IMR-90 (cell line): ENCODE results near the gene ARL4A. TPM values are rescaled to one million over a fixed set of nuclear protein-coding genes. Genes with fewer than 3 reads are reported as not detected.

Experiments used
- ATAC-seq: fragments of 200-7000 bp; cut with Tn5 transposase; 2 replicates; pipeline ENCODE4 v1.9.1; 2020; ENCODE audit warnings: low read depth, mild to moderate bottlenecking, moderate library complexity
- BruUV-seq: library from RNA; stranded (reverse); fragments of 400-500 nt; replicated peaks from 2 replicates; lab custom pipeline; 2021; lab: Mats Ljungman, UMichigan
- CTCF ChIA-PET: fragments of 300-600 bp; formaldehyde crosslinking; extraction: SDS; loops from one replicate; lab custom pipeline; 2021; ENCODE audit warnings: antibody characterized with exemption; lab: Yijun Ruan, JAX
- POLR2A ChIA-PET: fragments of 300-600 bp; sonication (Branson Sonifier 250); formaldehyde crosslinking; loops from one replicate; lab custom pipeline; 2022; ENCODE audit warnings: antibody characterized with exemption; ENCODE audit not compliant: unreplicated experiment; lab: Charles Lee
- DNase-seq: peaks from one replicate; pipeline ENCODE4 v3.0.0; 2013
- H2AFZ ChIP-seq: replicated peaks from 2 replicates; pipeline ENCODE3; 2013; ENCODE audit warnings: low read length, mild to moderate bottlenecking; ENCODE audit not compliant: poor library complexity
- H2AK5ac ChIP-seq: 2 replicates; pipeline ENCODE4 v1.6.1; 2013; ENCODE audit warnings: low read depth, low read length, inconsistent platforms
- H2AK9ac ChIP-seq: replicated peaks from 2 replicates; pipeline ENCODE3; 2013; ENCODE audit warnings: mild to moderate bottlenecking, low read depth, low read length, moderate library complexity; ENCODE audit not compliant: poor library complexity
- H2BK120ac ChIP-seq: 2 replicates; pipeline ENCODE4 v1.6.1; 2013; ENCODE audit warnings: low read depth, low read length, inconsistent platforms
- H2BK15ac ChIP-seq: 3 replicates; pipeline ENCODE4 v1.6.1; 2013; ENCODE audit warnings: low read depth, low read length, inconsistent platforms
- H2BK20ac ChIP-seq: 2 replicates; pipeline ENCODE4 v1.6.1; 2013; ENCODE audit warnings: low read depth, mild to moderate bottlenecking, inconsistent platforms, low read length, moderate library complexity
- H2BK5ac ChIP-seq: 2 replicates; pipeline ENCODE4 v1.6.1; 2013; ENCODE audit warnings: mild to moderate bottlenecking, low read depth, low read length, inconsistent platforms; ENCODE audit not compliant: poor library complexity, severe bottlenecking
- H3K14ac ChIP-seq: replicated peaks from 2 replicates; pipeline ENCODE4 v1.6.1; 2013; ENCODE audit warnings: low read depth, low read length, inconsistent platforms
- H3K18ac ChIP-seq: 2 replicates; pipeline ENCODE4 v1.6.1; 2013; ENCODE audit warnings: low read depth, low read length, control low read depth
- H3K23ac ChIP-seq: 2 replicates; pipeline ENCODE4 v1.6.1; 2013; ENCODE audit warnings: low read depth, low read length, inconsistent platforms
- H3K27ac ChIP-seq: 2 replicates; pipeline ENCODE4 v1.5.1; 2013; ENCODE audit warnings: mild to moderate bottlenecking, control low read depth, low read length; ENCODE audit not compliant: insufficient read depth
- H3K27me3 ChIP-seq: 2 replicates; pipeline ENCODE4 v1.6.1; 2013; ENCODE audit warnings: low read length; ENCODE audit not compliant: control insufficient read depth, insufficient read depth
- H3K36me3 ChIP-seq: 2 replicates; pipeline ENCODE4 v1.6.1; 2013; ENCODE audit warnings: low read length, mixed read lengths; ENCODE audit not compliant: control insufficient read depth, insufficient read depth
- H3K4ac ChIP-seq: 2 replicates; pipeline ENCODE4 v1.6.1; 2013; ENCODE audit warnings: low read depth, low read length, inconsistent platforms
- H3K4me1 ChIP-seq: 2 replicates; pipeline ENCODE4 v1.6.1; 2013; ENCODE audit warnings: low read length, mixed read lengths; ENCODE audit not compliant: control insufficient read depth, insufficient read depth
- H3K4me2 ChIP-seq: 2 replicates; pipeline ENCODE4 v1.6.1; 2013; ENCODE audit warnings: low read depth, mild to moderate bottlenecking, control low read depth, low read length, moderate library complexity
- H3K4me3 ChIP-seq: 2 replicates; pipeline ENCODE4 v1.5.1; 2013; ENCODE audit warnings: low read depth, mild to moderate bottlenecking, control low read depth, low read length, moderate library complexity; ENCODE audit not compliant: insufficient read depth
- H3K56ac ChIP-seq: 2 replicates; pipeline ENCODE4 v1.6.1; 2013; ENCODE audit warnings: low read length, inconsistent platforms; ENCODE audit not compliant: insufficient read depth; ENCODE audit errors: extremely low read depth
- H3K79me1 ChIP-seq, 2 experiments: 2 replicates each; pipeline ENCODE4 v1.6.1; 2013; ENCODE audit warnings: low read length in 2 of 2, inconsistent platforms in 1 of 2, low read depth in 1 of 2
- H3K9ac ChIP-seq: 2 replicates; pipeline ENCODE4 v1.6.1; 2013; ENCODE audit warnings: low read depth, low read length, control low read depth
- H3K9me1 ChIP-seq: 2 replicates; pipeline ENCODE4 v1.6.1; 2013; ENCODE audit warnings: low read length, inconsistent platforms; ENCODE audit not compliant: insufficient read depth
- H3K9me3 ChIP-seq: 2 replicates; pipeline ENCODE4 v1.6.1; 2013; ENCODE audit warnings: low read length; ENCODE audit not compliant: control insufficient read depth, insufficient read depth
- H4K20me1 ChIP-seq: 2 replicates; pipeline ENCODE4 v1.6.1; 2013; ENCODE audit warnings: low read length, inconsistent platforms; ENCODE audit not compliant: insufficient read depth
- H4K5ac ChIP-seq: 2 replicates; pipeline ENCODE4 v1.6.1; 2013; ENCODE audit warnings: mild to moderate bottlenecking, low read depth, low read length, control low read depth
- H4K8ac ChIP-seq, 2 experiments: 2 replicates each; pipeline ENCODE4 v1.6.1; 2013; ENCODE audit warnings: low read depth in 2 of 2, low read length in 2 of 2, control low read depth in 1 of 2, inconsistent platforms in 1 of 2
- H4K91ac ChIP-seq: 2 replicates; pipeline ENCODE4 v1.6.1; 2013; ENCODE audit warnings: low read depth, low read length, inconsistent platforms; ENCODE audit not compliant: insufficient read depth
- BHLHE40 ChIP-seq: fragments of 150-350 bp; IDR thresholded peaks from 2 replicates; pipeline ENCODE4 v1.6.1; 2016; ENCODE audit warnings: mild to moderate bottlenecking, low read depth, low read length
- CEBPB ChIP-seq: IDR thresholded peaks from 2 replicates; pipeline ENCODE4 v1.6.1; 2012; ENCODE audit warnings: low read depth, low read length, improper control_type of control experiment
- CHD1 ChIP-seq: IDR thresholded peaks from 2 replicates; pipeline ENCODE4 v1.6.1; 2012; ENCODE audit warnings: low read depth, low read length, improper control_type of control experiment
- FOS ChIP-seq: fragments of 150-350 bp; IDR thresholded peaks from 2 replicates; pipeline ENCODE4 v1.6.1; 2016; ENCODE audit warnings: low read depth, low read length
- MAFK ChIP-seq: IDR thresholded peaks from 2 replicates; pipeline ENCODE4 v1.6.1; 2012; ENCODE audit warnings: low read depth, low read length, improper control_type of control experiment
- MAZ ChIP-seq: IDR thresholded peaks from 2 replicates; pipeline ENCODE4 v1.6.1; 2012; ENCODE audit warnings: low read depth, mild to moderate bottlenecking, low read length, improper control_type of control experiment, moderate library complexity, borderline replicate concordance
- MXI1 ChIP-seq: IDR thresholded peaks from 2 replicates; pipeline ENCODE4 v1.6.1; 2012; ENCODE audit warnings: low read depth, mild to moderate bottlenecking, low read length, moderate library complexity, borderline replicate concordance
- NFE2L2 ChIP-seq: fragments of 150-350 bp; IDR thresholded peaks from 2 replicates; pipeline ENCODE4 v1.6.1; 2016; ENCODE audit warnings: low read depth, mild to moderate bottlenecking, low read length
- POLR2A ChIP-seq: IDR thresholded peaks from 2 replicates; pipeline ENCODE4 v1.6.1; 2012; ENCODE audit warnings: mild to moderate bottlenecking, low read depth, low read length
- RAD21 ChIP-seq: IDR thresholded peaks from 2 replicates; pipeline ENCODE4 v1.6.1; 2012; ENCODE audit warnings: low read length, improper control_type of control experiment
- RCOR1 ChIP-seq: IDR thresholded peaks from 2 replicates; pipeline ENCODE4 v1.6.1; 2012; ENCODE audit warnings: mild to moderate bottlenecking, low read length, improper control_type of control experiment; ENCODE audit not compliant: insufficient replicate concordance
- RFX5 ChIP-seq: IDR thresholded peaks from 2 replicates; pipeline ENCODE4 v1.8.0; 2012; ENCODE audit warnings: low read depth, mild to moderate bottlenecking, low read length, moderate library complexity
- SMC3 ChIP-seq: fragments of 150-350 bp; IDR thresholded peaks from 2 replicates; pipeline ENCODE4 v1.6.1; 2016; ENCODE audit warnings: low read depth, mild to moderate bottlenecking, antibody characterized with exemption, low read length, moderate library complexity
- WGBS, 2 experiments: methylation state at CpG; one replicate each; pipeline versions ENCODE4 v1.1.5 to v1.1.7; 2013; ENCODE audit warnings: missing lambda C conversion rate in 2 of 2; ENCODE audit not compliant: insufficient read length in 1 of 2; ENCODE audit errors: extremely low coverage in 2 of 2; 5-methylcytosine and 5-hydroxymethylcytosine counted together
- dilution Hi-C: fragments of 300-500 bp; cut with HindIII; formaldehyde crosslinking; loops from one replicate; pipeline ENCODE4 v1.14.3; 2018; ENCODE audit warnings: low sequenced_read_pairs; ENCODE audit not compliant: unreplicated experiment
- in situ Hi-C: fragments of 300-500 bp; cut with MboI; formaldehyde crosslinking; loops from 3 replicates; pipeline ENCODE4 v1.14.3; 2019; ENCODE audit warnings: low sequenced_read_pairs, inconsistent platforms, mixed read lengths
- intact Hi-C: fragments of 100-400 bp; cut with micrococcal nuclease; formaldehyde crosslinking; loops from 2 replicates; pipeline ENCODE4 v1.10.0; 2022
- polyA plus RNA-seq, 3 experiments: library from polyadenylated mRNA; depleted of rRNA; stranded (reverse); fragments of >200 nt; gene quantifications; 2 replicates each; pipeline ENCODE4 v1.2.3, GENCODE V29; 2012; ENCODE audit warnings: low replicate concordance in 1 of 3
- total RNA-seq: library from RNA; depleted of rRNA; stranded (reverse); fragments of >200 nt; gene quantifications from 2 replicates; pipeline ENCODE4 v1.2.3, GENCODE V29; 2012
- TF ChIP-seq, protein P1 (sequence below): fragments of 150-350 bp; IDR thresholded peaks from 2 replicates; pipeline ENCODE4 v1.6.1; 2016; ENCODE audit warnings: low read depth, mild to moderate bottlenecking, low read length, moderate library complexity, borderline replicate concordance
- TF ChIP-seq, protein P2 (sequence below): fragments of 150-350 bp; IDR thresholded peaks from 2 replicates; pipeline ENCODE4 v1.6.1; 2017; ENCODE audit warnings: mild to moderate bottlenecking, antibody characterized with exemption, low read length, low read depth
- TF ChIP-seq, protein P3 (sequence below): conservative IDR thresholded peaks from 2 replicates; pipeline ENCODE4 v1.5.1; 2012; ENCODE audit warnings: mild to moderate bottlenecking, low read depth, low read length, improper control_type of control experiment

Gene ARL4A
- total and polyA plus RNA-seq, 2 of the 4 experiments (the other 2 are of a cell fraction), result 13.7 to 22.4 TPM

DNA sequence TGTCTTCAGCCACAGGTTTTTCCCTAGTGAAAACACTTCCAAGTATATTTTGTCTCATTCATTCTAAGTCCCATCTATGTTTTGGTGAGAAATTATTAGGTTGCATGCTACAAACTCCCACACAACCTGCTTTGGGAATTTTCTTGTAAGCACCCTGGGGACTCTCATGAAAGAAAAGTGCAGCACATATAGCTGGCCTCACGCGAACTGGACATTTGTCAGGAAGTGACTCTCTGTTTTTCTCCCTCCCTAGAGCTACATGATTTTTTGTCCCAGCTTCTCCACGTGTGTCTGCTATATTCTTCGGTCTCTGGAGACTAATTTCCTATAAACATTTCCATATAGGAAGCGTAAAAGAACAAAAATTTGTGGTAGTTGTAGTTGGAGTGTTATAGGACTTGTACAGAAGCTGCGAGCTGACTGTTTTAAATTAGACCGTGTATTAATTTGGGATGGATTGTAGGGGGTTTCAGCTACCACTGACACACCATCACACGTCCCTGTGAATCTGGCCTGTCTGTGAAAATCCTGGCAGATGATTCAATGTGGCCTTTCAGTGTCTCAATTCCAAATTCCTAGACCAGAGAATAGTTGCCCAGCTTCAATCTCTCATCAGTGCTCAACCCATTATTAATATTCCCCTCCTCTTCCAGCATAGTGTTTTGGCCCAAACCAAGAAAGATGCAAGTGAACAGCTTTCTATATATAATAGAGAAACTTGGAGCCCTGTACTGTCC, 40.2 kb downstream of the ARL4A start:
- Histone ChIP-seq H3K23ac (no peak overlapping the region), H3K36me3 (no peaks in the 10 kb centered on the region), H4K20me1 (no peaks in the 10 kb centered on the region), H3K9ac (no peak overlapping the region), H2AK5ac (no peak overlapping the region), H2BK5ac (no peak overlapping the region), H3K56ac (no peak overlapping the region), H4K8ac (no peak overlapping the region), H2BK120ac (no peak overlapping the region), H2AK9ac (no peak overlapping the region), H2AFZ (no peak overlapping the region), H3K4me2 (no peak overlapping the region), H3K9me1 (peaks cover 3% of the 10 kb centered on the region; the same call in 1 of the 2 replicates), H3K14ac (no peak overlapping the region), H3K4me3 (no peak overlapping the region), H3K4ac (no peak overlapping the region), H3K79me1 (no peaks in the 10 kb centered on the region), H3K4me1 (peaks cover 2% of the 10 kb centered on the region; the same call in 1 of the 2 replicates), H3K9me3 (no peaks in the 10 kb centered on the region), H4K91ac (no peak overlapping the region), H3K27ac (no peak overlapping the region), H3K18ac (no peak overlapping the region), H4K5ac (no peak overlapping the region), H2BK15ac (no peak overlapping the region), H2BK20ac (no peak overlapping the region), H3K27me3 (no peaks in the 10 kb centered on the region)
- dilution Hi-C loops, result no loop called here
- TF ChIP-seq, protein P1, sequence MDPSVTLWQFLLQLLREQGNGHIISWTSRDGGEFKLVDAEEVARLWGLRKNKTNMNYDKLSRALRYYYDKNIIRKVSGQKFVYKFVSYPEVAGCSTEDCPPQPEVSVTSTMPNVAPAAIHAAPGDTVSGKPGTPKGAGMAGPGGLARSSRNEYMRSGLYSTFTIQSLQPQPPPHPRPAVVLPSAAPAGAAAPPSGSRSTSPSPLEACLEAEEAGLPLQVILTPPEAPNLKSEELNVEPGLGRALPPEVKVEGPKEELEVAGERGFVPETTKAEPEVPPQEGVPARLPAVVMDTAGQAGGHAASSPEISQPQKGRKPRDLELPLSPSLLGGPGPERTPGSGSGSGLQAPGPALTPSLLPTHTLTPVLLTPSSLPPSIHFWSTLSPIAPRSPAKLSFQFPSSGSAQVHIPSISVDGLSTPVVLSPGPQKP, result no peak
- no peak for TF ChIP-seq SMC3
- TF ChIP-seq MAFK, result no peak
- TF ChIP-seq BHLHE40, result no peak
- TF ChIP-seq NFE2L2, result no peak
- no peak for TF ChIP-seq FOS
- no peak for TF ChIP-seq POLR2A
- TF ChIP-seq, protein P2, sequence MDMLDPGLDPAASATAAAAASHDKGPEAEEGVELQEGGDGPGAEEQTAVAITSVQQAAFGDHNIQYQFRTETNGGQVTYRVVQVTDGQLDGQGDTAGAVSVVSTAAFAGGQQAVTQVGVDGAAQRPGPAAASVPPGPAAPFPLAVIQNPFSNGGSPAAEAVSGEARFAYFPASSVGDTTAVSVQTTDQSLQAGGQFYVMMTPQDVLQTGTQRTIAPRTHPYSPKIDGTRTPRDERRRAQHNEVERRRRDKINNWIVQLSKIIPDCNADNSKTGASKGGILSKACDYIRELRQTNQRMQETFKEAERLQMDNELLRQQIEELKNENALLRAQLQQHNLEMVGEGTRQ, result no peak
- no peak for TF ChIP-seq CEBPB
- no peak for TF ChIP-seq MAZ
- no peak for TF ChIP-seq CHD1
- TF ChIP-seq, protein P3, sequence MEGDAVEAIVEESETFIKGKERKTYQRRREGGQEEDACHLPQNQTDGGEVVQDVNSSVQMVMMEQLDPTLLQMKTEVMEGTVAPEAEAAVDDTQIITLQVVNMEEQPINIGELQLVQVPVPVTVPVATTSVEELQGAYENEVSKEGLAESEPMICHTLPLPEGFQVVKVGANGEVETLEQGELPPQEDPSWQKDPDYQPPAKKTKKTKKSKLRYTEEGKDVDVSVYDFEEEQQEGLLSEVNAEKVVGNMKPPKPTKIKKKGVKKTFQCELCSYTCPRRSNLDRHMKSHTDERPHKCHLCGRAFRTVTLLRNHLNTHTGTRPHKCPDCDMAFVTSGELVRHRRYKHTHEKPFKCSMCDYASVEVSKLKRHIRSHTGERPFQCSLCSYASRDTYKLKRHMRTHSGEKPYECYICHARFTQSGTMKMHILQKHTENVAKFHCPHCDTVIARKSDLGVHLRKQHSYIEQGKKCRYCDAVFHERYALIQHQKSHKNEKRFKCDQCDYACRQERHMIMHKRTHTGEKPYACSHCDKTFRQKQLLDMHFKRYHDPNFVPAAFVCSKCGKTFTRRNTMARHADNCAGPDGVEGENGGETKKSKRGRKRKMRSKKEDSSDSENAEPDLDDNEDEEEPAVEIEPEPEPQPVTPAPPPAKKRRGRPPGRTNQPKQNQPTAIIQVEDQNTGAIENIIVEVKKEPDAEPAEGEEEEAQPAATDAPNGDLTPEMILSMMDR, result no peak
- no peak for TF ChIP-seq MXI1
- TF ChIP-seq RAD21, result no peak
- TF ChIP-seq RCOR1, result no peak
- TF ChIP-seq RFX5, result no peak
- POLR2A ChIA-PET, result no interaction called here
- ATAC-seq, result no peak
- in situ Hi-C loops, result no loop called here
- DNase-seq, result peak; percentile 10
- intact Hi-C loops, result no loop called here
- CTCF ChIA-PET, result no interaction called here
- WGBS, 2 experiments, result no CpG with 5 or more reads among the region's 8 CpGs
- no TSS peak for BruUV-seq
